ENCODE measurements around the gene RETREG3. TPM values are rescaled to one million over a fixed set of nuclear protein-coding genes. Genes with fewer than 3 reads are reported as not detected.

RETREG3 gene
- total and polyA plus RNA-seq, 2 of the 4 experiments (the other 2 are of a cell fraction) = 18.1 to 44.1 TPM

DNA sequence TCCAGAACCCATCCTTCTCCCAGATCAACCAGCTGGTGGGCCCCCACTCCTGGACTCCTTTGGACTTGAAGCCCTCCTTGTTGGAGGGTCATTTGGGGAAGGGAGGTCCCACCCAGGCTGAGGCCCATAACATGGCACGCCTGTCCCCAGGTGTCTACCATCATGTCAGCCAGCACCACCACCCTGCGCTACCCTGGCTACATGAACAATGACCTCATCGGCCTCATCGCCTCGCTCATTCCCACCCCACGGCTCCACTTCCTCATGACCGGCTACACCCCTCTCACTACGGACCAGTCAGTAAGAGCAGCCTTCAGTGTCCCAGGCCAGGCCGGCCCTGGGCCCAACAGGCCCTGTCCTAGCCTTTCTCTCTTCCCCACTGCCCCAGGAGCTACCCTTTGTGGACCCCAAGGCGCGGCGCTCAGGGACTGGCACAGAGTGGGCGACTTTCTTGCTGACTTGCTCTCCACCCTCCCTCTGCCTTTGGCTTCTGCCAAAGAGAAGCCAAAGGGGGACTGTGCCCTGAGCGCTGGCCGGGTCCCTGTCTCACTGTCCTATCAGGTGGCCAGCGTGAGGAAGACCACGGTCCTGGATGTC, 4.6 kb upstream of the RETREG3 start:
- no peak overlapping the region for H2BK120ac ChIP-seq (ENCODE audit: low read depth, low read length)
- dilution Hi-C loops (cut with HindIII; ENCODE audit: low sequenced_read_pairs, unreplicated experiment) = no loop called here
- TF ChIP-seq FOS (IDR thresholded peaks at IDR 0.05; ENCODE audit: low read depth, low read length) (no peak), RCOR1 (IDR thresholded peaks at IDR 0.05; ENCODE audit: insufficient replicate concordance, low read length) (no peak), SMC3 (IDR thresholded peaks at IDR 0.05; ENCODE audit: low read depth, low read length) (no peak), NFE2L2 (IDR thresholded peaks at IDR 0.05; ENCODE audit: low read depth, low read length) (no peak), RFX5 (IDR thresholded peaks at IDR 0.05; ENCODE audit: low read depth, low read length) (no peak), CEBPB (IDR thresholded peaks at IDR 0.05; ENCODE audit: low read depth, low read length) (no peak), CHD1 (IDR thresholded peaks at IDR 0.05; ENCODE audit: low read depth, low read length) (no peak), MAZ (IDR thresholded peaks at IDR 0.05; ENCODE audit: borderline replicate concordance, low read depth, low read length) (no peak)
- TF ChIP-seq, protein P1, sequence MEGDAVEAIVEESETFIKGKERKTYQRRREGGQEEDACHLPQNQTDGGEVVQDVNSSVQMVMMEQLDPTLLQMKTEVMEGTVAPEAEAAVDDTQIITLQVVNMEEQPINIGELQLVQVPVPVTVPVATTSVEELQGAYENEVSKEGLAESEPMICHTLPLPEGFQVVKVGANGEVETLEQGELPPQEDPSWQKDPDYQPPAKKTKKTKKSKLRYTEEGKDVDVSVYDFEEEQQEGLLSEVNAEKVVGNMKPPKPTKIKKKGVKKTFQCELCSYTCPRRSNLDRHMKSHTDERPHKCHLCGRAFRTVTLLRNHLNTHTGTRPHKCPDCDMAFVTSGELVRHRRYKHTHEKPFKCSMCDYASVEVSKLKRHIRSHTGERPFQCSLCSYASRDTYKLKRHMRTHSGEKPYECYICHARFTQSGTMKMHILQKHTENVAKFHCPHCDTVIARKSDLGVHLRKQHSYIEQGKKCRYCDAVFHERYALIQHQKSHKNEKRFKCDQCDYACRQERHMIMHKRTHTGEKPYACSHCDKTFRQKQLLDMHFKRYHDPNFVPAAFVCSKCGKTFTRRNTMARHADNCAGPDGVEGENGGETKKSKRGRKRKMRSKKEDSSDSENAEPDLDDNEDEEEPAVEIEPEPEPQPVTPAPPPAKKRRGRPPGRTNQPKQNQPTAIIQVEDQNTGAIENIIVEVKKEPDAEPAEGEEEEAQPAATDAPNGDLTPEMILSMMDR (conservative IDR thresholded peaks at IDR 0.05; ENCODE audit: low read depth, low read length) = no peak
- TF ChIP-seq, protein P2, sequence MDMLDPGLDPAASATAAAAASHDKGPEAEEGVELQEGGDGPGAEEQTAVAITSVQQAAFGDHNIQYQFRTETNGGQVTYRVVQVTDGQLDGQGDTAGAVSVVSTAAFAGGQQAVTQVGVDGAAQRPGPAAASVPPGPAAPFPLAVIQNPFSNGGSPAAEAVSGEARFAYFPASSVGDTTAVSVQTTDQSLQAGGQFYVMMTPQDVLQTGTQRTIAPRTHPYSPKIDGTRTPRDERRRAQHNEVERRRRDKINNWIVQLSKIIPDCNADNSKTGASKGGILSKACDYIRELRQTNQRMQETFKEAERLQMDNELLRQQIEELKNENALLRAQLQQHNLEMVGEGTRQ (IDR thresholded peaks at IDR 0.05; ENCODE audit: low read depth, low read length) = no peak
- no peak overlapping the region for H4K5ac ChIP-seq (ENCODE audit: low read depth, low read length)
- H3K9me1 ChIP-seq (ENCODE audit: insufficient read depth, low read length) = peaks cover 4% of the 10 kb centered on the region; the same call in 1 of the 2 replicates
- H3K23ac ChIP-seq (ENCODE audit: low read depth, low read length) = no peak overlapping the region
- no peak overlapping the region for H3K14ac ChIP-seq (replicated peaks; ENCODE audit: low read depth, low read length)
- in situ Hi-C loops (cut with MboI; ENCODE audit: low sequenced_read_pairs) = no loop called here
- no peak overlapping the region for H3K18ac ChIP-seq (ENCODE audit: low read depth, low read length)
- DNase-seq (no peak), ATAC-seq (ENCODE audit: low read depth) (no peak)
- peaks cover 3% of the 10 kb centered on the region for H3K4me1 ChIP-seq (ENCODE audit: control insufficient read depth, insufficient read depth, low read length)
- no peak overlapping the region for H3K4ac ChIP-seq (ENCODE audit: low read depth, low read length)
- intact Hi-C loops (cut with micrococcal nuclease) = no loop called here
- H2BK5ac ChIP-seq (ENCODE audit: low read depth, low read length, poor library complexity, severe bottlenecking) = no peak overlapping the region
- no peak overlapping the region for H2AFZ ChIP-seq (replicated peaks; ENCODE audit: low read length, poor library complexity)
- no TSS peak for BruUV-seq (replicated peaks)
- no peak overlapping the region for H3K9ac ChIP-seq (ENCODE audit: low read depth, low read length)
- H3K9me3 ChIP-seq (ENCODE audit: control insufficient read depth, insufficient read depth, low read length) = no peaks in the 10 kb centered on the region
- ChIA-PET CTCF (no interaction called here), POLR2A (ENCODE audit: unreplicated experiment) (no interaction called here)
- peaks cover 34% of the 10 kb centered on the region for H3K36me3 ChIP-seq (ENCODE audit: control insufficient read depth, insufficient read depth, low read length)
- H4K8ac ChIP-seq (ENCODE audit: low read depth in 2 of 2, low read length in 2 of 2) = no peak overlapping the region
- H2BK20ac ChIP-seq (ENCODE audit: low read depth, low read length) = no peak overlapping the region
- no peak overlapping the region for H3K56ac ChIP-seq (ENCODE audit: extremely low read depth, insufficient read depth, low read length)
- no peak overlapping the region for H2AK9ac ChIP-seq (replicated peaks; ENCODE audit: low read depth, low read length, poor library complexity)
- no peak overlapping the region for H2AK5ac ChIP-seq (ENCODE audit: low read depth, low read length)
- H3K27me3 ChIP-seq (ENCODE audit: control insufficient read depth, insufficient read depth, low read length) = no peaks in the 10 kb centered on the region
- H3K4me3 ChIP-seq (ENCODE audit: insufficient read depth, low read depth, low read length) = no peak overlapping the region
- H3K27ac ChIP-seq (ENCODE audit: insufficient read depth, low read length) = no peak overlapping the region
- no peak overlapping the region for H2BK15ac ChIP-seq (ENCODE audit: low read depth, low read length)
- 94% methylated on average over 10 of the region's 17 CpGs; no CpG with 5 or more reads in 1 of the 2 experiments for WGBS, 2 experiments (ENCODE audit: extremely low coverage in 2 of 2, insufficient read length in 1 of 2)
- H3K4me2 ChIP-seq (ENCODE audit: low read depth, low read length) = no peak overlapping the region
- H3K79me1 ChIP-seq (ENCODE audit: low read depth in 1 of 2, low read length in 2 of 2) = peaks cover 12 to 27% of the 10 kb centered on the region in 2 experiments
- H4K20me1 ChIP-seq (ENCODE audit: insufficient read depth, low read length) = peaks cover 2% of the 10 kb centered on the region; the same call in 1 of the 2 replicates
- H4K91ac ChIP-seq (ENCODE audit: insufficient read depth, low read depth, low read length) = no peak overlapping the region

Measured in IMR-90 (cell line).